HL-60 (cell line): ENCODE results near the gene PLA2G2E.

Source experiments
- DNase-seq, 2 experiments: peaks; one replicate each; pipeline ENCODE4 v3.0.0-alpha.2; 2010 to 2020; ENCODE audit warnings: low read depth in 1 of 2, low spot score in 1 of 2
- H3K27ac ChIP-seq: fragments of 250-450 bp; sonication (Bioruptor Pico); replicated peaks from 2 replicates; pipeline ENCODE4 v1.5.1; 2020; ENCODE audit warnings: mild to moderate bottlenecking, moderate library complexity
- H3K27me3 ChIP-seq: fragments of 250-450 bp; sonication (Bioruptor Pico); 2 replicates; pipeline ENCODE4 v1.5.1; 2021; ENCODE audit warnings: mild to moderate bottlenecking, moderate library complexity; ENCODE audit not compliant: insufficient read depth, poor library complexity, severe bottlenecking
- H3K4me3 ChIP-seq: replicated peaks from 2 replicates; pipeline ENCODE4 v1.5.1; 2011; ENCODE audit warnings: mild to moderate bottlenecking, control low read depth, low read length; ENCODE audit not compliant: insufficient read depth
- GABPA ChIP-seq: IDR thresholded peaks from 2 replicates; pipeline ENCODE4 v1.6.1; 2012; ENCODE audit warnings: low read depth
- POLR2AphosphoS5 ChIP-seq: IDR thresholded peaks from 2 replicates; pipeline ENCODE4 v1.6.1; 2012; ENCODE audit warnings: low read depth
- REST ChIP-seq: IDR thresholded peaks from 2 replicates; pipeline ENCODE4 v1.6.1; 2012; ENCODE audit warnings: low read depth; ENCODE audit not compliant: insufficient replicate concordance
- SPI1 ChIP-seq: IDR thresholded peaks from 2 replicates; pipeline ENCODE4 v1.6.1; 2012; ENCODE audit warnings: low read depth, mild to moderate bottlenecking, borderline replicate concordance
- TF ChIP-seq, protein P1 (sequence below): IDR thresholded peaks from one replicate; pipeline ENCODE4 v1.5.1; 2011; ENCODE audit warnings: low read length, control low read depth, inconsistent platforms; ENCODE audit not compliant: insufficient read depth

Gene PLA2G2E

DNA sequence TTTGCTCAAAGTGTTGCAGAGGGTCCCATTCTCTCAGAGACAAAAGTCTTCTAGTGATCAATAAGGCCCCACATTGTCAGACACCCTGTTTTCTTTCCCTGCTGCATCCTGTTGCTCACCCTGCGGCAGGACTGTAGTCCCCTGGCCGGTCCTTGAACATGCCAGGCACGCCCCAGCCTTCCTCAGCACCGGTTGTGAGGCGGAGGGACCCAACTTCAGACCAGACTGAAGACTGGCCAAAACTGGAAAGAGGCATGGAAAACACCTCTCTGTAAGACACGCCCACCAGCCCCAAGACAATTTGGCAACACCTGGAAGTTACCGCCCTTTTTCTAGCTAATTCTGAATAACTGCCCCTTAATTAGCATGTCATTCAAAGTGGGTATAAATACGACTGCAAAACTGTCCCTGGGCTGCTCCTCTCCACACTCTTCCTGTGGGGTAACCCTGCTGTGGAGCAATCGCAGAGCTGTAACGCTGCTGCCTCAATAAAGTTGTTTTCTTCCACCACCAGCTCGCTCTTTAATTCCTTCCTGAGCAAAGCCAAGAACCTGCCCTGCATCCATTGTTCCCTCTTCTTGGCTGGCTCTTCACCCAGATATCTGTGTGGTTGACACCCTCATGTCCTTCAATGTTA is 32.2 kb upstream of the PLA2G2E start:
- H3K27ac ChIP-seq = no peak overlapping the region
- TF ChIP-seq SPI1 = no peak
- no peak for TF ChIP-seq POLR2AphosphoS5
- TF ChIP-seq, protein P1, sequence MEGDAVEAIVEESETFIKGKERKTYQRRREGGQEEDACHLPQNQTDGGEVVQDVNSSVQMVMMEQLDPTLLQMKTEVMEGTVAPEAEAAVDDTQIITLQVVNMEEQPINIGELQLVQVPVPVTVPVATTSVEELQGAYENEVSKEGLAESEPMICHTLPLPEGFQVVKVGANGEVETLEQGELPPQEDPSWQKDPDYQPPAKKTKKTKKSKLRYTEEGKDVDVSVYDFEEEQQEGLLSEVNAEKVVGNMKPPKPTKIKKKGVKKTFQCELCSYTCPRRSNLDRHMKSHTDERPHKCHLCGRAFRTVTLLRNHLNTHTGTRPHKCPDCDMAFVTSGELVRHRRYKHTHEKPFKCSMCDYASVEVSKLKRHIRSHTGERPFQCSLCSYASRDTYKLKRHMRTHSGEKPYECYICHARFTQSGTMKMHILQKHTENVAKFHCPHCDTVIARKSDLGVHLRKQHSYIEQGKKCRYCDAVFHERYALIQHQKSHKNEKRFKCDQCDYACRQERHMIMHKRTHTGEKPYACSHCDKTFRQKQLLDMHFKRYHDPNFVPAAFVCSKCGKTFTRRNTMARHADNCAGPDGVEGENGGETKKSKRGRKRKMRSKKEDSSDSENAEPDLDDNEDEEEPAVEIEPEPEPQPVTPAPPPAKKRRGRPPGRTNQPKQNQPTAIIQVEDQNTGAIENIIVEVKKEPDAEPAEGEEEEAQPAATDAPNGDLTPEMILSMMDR = no peak
- no peak for TF ChIP-seq GABPA
- no peak for TF ChIP-seq REST
- H3K4me3 ChIP-seq = no peak overlapping the region
- H3K27me3 ChIP-seq = no peaks in the 10 kb centered on the region
- peak in 1 of 2 experiments; percentile 50 for DNase-seq

GRCh38 chr1:19954059-19954458 is 30.6 kb upstream of the PLA2G2E start:
- DNase-seq = no peak
- Histone ChIP-seq H3K27me3 (no peaks in the 10 kb centered on the region), H3K27ac (no peak overlapping the region), H3K4me3 (no peak overlapping the region)
- TF ChIP-seq, protein P1 = no peak
- no peak for TF ChIP-seq REST
- TF ChIP-seq POLR2AphosphoS5 = no peak
- TF ChIP-seq GABPA = no peak
- TF ChIP-seq SPI1 = no peak

GRCh38 chr1:19949016-19949415 is 25.6 kb upstream of the PLA2G2E start:
- H3K27me3 ChIP-seq = peaks cover 6% of the 10 kb centered on the region
- no peak overlapping the region for H3K4me3 ChIP-seq
- DNase-seq = no peak
- TF ChIP-seq, protein P1 = no peak
- TF ChIP-seq REST (no peak), GABPA (no peak), SPI1 (no peak), POLR2AphosphoS5 (no peak)
- no peak overlapping the region for H3K27ac ChIP-seq
